Measurements from ENCODE around the gene DEFB112.

Gene DEFB112, protein sequence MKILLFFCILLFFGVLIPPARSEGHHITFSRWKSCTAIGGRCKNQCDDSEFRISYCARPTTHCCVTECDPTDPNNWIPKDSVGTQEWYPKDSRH

DNA sequence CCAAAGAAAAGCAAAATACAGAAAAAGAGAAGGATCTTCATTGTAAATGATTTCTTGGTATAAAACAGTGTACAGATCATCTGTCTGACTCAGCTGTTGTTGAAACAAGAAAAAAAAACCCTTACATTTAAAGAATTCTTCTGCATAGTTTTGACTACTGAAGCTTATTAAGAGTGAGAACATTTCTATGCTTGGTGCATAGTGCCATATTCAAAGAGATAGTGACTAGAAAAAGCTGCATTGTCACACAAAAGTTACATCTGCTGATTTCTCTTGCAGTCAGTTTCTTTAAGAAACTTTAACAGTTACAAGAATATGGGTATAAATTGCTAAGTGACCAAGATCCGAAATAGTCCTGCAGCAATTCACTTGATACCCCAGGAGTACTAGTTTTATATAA lies at the start of gene DEFB112:
TSS of gene DEFB112 (minus strand) at position 101 of the 400 bp plus-strand sequence. CDS start at position 41, 60 bp downstream.
- no peak for DNase-seq

DNA sequence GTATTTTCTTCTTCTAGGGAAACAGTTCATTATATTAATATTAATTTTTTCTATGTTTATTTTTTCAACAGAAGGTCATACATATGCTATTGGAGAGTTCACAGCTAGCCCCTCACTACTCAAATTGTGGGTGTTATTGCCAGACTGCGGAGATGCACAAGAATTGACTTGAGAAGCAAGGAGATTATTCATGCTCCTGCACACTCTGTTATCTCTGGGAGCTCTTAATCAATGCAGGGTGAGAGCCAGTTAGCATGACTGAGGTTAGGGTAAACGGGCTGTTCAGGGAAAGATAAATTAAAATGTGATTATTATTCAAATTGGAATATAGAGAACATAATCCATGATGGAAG lies 48.9 kb upstream of the DEFB112 start:
- DNase-seq = no peak

DNA sequence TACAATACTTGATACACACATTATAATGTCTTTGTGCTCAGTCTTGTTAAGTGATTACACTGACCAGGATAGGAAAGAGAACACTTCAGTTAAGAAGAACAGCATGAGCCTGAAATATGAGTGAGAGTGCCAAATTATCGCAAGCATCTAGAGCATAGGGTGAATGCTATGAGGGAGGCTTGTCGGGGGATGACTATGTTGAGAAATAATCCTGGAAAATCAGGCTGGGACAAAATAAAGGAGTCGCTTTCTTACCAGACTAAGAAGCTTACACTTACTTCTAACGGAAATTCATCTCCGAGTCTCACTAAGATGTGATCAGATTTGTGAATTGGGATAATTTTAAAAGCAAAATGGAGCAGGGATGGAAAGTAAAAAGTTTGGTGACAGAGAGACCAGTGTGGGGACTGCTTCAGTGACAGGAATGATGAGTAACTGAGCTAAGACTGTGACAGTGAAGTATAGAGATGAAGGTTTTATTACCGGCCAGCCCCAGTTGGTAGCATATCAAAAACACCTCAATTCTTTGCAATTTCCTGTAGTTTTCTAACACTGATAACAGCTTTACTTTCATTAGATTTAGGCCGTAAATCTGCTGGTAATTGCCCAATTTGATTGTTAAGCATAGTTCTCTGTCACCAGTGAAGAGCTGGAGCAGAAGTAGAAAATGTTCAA lies 48.4 kb upstream of the DEFB112 start:
- DNase-seq = no peak

DNA sequence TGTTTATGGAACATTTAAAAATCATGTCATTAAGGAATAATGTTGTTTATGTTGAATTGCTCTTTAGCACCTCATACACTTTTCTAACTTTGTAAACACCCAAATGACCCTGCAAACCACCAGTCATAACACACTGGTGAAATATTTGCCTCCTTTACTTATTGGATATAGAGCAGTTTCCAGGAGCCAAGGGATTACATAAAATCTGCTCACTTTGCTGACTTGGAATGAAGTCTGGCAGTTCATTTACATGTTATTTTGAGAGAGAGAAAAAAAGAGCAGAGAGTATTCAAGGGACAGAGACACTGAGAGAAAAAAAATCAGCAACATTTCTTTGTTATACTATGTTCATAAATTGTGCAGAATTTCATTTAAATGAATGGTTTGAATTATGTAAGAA lies 46.6 kb upstream of the DEFB112 start:
- no peak for DNase-seq

DNA sequence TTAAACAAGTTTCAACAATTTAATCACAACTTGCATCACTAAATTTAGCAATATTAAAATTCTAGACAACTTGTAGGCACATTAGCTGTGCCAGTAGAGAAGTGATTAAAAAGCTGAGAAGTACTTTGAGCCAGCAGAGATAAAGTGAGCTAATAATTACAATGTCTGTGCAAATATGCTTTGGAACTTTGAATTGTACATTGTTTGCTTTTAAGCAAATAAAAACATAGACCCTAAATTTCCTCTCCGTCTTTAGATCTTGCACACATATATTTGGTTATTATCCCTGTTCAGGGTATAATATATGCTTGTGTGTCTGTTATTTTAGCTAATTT lies 44.2 kb upstream of the DEFB112 start:
- DNase-seq = no peak

DNA sequence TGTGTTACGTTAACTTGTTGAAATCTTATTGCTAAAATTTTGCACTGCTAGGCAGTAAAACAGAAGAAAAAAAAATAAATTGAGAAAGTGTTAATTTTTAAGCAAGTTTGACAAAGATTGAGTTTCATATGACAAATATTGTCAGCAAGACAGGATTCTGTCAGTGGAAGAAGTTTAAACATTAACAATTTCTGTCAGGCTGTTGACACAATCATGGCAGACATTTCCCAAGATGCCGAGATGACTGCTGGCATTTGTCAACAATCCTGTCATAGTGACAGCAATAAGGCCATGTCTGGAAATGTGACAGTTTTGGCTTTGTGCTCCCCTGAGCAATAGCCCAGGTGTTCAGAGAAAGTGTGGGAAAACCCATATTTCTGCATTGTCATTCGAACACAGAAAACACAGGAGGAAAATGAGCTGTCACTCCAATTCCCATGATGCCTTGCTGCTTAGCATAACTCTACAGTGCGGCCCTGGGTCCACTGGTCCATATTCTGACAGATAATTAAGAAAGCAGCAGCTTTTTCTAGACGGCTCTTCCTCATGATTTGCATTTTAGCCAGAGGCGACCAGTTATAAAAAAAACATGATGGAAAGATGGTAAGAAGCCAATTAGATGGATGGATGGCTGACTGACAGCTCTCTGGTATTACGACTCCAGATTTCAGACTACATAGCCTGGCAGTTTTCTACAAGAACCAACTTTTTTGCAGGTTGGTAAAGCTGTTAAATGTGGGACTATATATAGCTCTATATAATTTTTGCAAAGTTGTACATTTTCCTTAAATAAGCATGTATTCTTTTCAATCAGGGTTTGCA lies 43.6 kb upstream of the DEFB112 start:
- DNase-seq = no peak

DNA sequence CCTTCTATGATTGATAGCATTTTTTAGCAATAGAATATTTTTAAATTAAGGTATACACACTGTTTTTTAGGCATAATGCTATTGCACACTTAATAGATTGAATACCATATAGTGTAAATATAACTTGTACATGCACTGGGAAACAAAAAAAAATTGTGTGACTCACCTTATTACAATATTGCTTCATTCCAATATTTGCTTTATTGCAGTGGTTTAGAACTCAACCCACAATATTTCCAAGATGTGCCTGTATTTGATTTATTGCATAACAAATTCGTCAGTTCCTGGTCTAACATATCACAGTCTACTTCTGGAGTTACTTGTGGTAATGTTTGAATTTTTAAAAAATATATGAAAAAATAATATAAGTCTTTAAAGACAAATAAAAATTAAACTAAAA lies 41.9 kb upstream of the DEFB112 start:
- DNase-seq = no peak

DNA sequence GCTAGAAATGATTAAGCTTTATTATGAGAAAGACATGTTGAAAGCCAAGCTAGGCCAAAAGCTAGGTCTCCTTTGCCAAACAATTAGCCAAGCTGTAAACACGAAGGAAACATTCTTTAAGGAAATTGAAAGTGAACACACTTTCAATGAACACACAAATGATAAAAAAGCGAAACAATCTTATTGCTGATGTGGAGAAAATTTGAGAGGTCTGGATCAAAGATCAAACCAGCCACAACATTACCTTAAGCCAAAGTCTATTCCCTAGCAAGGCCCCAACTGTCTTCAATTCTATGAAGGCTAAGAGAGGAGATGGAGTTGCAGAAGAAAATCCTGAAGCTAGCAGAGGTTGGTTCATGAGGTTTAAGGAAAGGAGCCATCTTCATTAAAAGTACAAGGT lies 40.2 kb upstream of the DEFB112 start:
- DNase-seq = no peak

DNA sequence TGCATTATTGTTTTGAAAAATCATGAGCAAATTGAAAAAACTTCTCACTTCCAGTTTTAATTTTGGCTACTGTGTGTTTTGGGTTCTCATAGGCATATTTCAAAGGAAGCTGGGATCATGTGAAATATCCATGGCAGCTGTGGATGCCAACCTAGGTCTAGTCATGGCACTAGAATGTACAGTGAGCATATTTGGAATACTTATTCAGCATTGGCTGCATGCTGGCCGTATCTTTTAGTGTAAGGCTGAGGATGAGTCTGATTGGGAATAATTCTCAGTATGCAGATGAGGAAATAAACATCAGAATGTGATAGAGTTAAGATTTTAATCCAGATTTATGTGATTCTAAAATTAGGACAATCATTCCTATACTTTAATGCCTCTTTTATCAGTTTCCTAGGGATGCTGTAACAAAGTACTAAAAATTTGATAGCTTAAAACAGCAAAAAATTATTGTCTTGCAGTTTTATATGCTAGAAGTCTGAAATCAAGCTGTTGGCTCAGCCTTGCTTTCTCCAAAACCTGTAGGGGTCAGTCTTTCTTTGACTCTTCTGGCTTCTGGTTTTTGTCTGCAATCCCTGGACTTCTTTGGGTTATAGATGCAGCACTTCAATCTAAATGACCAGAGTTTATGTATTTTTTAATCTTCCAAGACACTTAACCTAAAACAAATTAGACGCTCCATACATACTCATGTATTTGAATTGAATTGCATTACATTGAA lies 37.7 kb upstream of the DEFB112 start:
- DNase-seq = no peak

DNA sequence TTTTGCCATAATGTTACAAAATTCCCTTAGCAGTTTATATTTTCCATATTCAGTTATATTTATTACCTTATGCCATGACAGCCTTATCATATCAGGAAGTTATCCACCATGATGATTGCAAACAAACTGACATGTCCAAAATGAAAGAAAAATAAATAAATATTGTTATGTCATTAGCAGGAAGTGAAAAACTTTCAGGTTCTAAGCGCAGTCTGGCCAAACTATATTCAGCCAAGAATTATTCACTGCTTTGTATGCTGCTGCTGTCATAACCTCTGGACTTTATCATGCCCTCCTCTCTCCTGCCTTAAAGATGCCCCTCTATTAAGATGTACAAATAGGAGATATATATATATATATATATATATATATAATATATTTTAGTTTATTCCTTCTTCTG lies 27.7 kb upstream of the DEFB112 start:
- no peak for DNase-seq

DNA sequence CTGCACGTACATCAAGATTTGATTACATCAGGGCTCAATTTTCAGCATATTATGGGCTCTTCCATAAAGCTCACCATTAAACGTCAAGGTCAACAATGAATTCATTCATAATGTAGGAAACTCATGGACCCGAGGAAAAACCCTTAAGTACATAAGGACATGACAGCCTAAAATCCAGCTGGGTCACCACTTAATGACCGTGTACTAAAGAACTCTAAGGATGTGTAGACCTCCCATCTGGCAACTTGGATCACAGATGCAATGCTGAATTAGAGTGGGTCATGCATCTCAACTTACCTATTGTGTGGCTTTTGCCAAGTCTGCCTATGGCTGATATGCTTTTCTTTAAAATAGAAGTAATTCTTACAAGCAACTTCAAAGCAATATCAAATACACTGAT lies 26.7 kb upstream of the DEFB112 start:
- no peak for DNase-seq

DNA sequence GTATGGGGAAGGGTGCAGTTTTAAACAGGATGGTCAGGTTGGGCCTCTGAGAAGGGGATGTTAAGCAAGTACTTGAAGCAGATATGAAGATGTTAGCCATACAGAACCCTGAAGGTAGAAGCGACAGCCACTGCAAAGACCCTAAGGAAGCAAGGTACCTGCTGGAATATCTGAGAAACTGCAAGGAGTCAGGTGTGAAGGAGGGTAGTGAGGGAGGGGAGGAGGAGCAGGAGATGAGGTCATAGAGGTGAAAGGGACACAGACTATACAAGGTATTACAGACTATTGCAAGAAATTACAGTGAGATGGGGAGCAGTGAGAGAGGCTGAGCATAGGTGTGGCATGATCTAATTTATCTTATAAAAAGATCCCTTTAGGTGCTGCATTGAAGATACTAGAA lies 22.2 kb upstream of the DEFB112 start:
- DNase-seq = no peak

DNA sequence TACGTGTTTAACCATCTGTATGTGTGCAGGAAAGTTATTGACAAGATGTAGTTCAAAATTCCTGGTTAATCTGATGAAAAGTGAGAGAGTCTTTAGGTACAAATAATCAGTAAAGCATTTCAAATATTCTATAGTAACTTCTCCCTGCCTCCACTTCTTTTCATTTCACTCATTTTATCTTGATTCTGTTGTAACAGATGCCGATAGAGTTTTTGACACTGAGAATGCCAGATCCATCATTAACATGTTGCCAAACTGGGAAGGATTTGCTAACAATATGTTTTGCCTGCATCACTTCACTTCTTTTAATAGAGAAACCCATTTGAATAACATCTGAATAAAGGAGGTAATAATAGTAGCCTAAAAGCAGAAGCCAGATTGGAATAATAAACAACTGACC lies 20.4 kb upstream of the DEFB112 start:
- DNase-seq = no peak

DNA sequence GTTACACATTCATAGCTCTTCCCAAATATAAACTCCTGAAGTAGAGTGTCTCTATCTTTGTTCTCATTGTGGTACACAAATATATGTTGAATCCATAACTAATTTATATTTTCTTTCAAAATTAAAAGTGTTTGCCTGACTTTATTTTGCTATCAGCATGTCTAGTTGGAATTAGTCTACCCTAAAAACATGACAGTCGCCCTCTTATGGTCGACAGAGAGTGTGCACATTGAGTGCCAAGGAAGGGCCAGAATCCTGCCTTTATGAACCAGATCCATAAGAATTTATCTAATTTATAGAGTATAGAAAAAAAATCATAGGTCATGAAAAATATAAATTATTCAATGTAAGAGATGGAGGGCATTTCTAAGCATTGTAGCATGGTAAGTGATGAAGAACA lies 12.3 kb upstream of the DEFB112 start:
- no peak for DNase-seq

DNA sequence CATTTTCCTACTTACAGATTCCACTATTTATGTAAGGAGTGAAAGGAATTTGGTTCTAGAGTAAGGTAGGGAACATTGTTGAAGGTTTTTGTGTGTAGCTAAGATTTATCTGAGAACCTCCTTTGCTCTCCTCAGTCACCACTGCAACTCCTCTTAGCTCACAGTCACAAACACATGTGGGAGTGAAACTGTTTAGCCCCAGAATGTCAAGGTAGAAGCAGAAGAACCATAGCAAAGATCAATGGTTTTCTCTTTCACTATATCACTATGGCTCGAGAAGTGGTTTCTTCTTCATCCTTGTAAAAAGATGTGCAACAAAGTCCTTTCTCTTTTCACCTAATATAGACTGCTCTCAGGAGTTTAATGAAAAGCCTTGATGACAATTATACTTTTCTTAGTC lies 6.5 kb upstream of the DEFB112 start:
- DNase-seq = no peak

DNA sequence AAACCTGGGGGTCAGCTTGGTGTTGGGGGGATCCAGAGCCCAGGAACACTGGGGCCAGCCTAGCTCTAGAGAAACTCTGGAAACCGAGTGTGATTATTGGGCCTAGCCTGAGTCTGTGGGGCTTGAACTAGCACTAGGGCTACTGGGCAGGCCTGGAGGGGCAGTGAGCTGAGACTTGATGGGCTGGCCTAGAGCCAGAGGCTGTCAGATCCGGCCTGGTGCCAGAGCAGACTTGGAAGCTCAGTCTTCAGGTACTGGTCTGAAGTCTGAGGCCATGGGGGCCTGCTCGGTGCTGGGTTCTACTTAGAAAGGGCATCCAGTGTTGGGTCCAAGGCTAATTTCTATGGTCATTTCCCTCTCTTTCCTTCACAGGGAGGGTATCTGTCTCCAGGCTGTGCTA lies 2.7 kb downstream of the DEFB112 start:
- no peak for DNase-seq

DNA sequence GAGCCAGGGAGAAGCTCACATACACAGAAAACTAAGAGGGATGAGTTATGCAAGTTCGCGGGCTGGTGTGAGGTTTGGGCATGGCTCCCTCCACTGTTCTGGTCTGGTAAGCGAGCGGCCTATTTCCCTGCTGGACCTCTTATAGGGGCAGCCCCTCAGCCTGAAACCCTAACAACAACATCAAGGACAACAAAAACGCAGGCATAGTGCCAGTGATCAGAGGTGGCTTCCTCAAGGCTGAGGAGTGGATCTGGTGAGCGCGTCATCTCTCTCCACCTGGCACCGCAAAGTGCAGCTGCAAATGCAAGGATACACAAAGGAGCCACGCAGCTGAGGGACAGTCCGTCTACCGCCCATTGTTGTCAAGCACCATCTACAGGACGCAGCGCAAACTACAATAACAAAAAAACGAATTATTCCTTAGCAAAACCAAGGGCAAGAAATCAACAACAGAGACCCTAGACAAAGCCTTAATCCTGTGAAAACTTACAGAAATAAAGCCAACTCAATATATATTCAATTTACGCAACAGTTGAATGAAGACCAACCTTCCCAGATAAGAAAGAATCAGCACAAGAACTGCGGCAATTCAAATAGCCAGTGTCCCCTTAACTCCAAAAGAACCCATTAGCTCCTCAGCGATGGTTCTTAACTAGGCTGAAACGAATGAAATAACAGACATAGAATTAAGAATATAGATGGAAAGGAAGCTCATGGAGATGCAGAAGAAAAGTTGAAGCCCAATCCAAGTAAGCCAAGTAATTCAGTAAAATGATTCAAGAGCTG lies 18.8 kb downstream of the DEFB112 start:
- DNase-seq = no peak

DNA sequence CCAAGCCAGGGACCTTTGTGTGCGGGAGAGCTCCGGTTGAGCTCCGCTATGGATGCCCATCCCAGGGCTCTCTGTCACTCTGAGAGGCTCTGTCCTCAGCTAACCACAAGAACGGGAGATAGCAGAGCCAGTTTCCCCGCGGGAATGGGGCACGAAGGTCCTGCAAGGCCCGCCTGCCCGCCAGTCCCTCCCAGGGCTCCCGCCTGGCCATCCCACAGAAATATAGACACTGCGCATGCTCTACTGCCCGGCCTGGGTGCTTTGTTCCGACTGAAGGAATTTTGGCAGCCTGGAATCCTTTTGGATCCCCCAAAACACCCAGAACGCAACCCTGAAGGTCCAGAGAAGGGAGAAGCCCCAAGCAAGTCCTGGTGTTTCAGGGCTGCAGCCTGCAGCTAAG lies 19.4 kb downstream of the DEFB112 start:
- DNase-seq = no peak

DNA sequence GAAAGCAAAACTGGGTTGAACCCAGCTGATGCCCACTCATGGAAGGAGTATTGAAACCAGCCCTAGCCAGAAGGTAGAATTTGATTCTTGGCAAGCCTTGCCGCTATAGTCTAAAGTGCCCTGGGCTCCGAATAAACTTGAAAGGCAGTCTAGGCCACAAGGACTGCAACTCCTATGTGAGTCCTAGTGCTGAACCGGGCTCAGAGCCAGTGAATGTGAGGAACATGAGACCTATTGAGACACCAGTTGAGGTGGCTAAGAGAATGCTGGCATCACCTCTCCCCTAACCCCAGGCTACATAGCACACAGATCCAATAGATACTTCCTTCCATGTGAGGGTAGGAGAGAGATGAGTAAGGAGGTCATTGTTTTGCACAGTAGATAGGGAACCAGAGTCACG lies 24.5 kb downstream of the DEFB112 start:
- DNase-seq = no peak

DNA sequence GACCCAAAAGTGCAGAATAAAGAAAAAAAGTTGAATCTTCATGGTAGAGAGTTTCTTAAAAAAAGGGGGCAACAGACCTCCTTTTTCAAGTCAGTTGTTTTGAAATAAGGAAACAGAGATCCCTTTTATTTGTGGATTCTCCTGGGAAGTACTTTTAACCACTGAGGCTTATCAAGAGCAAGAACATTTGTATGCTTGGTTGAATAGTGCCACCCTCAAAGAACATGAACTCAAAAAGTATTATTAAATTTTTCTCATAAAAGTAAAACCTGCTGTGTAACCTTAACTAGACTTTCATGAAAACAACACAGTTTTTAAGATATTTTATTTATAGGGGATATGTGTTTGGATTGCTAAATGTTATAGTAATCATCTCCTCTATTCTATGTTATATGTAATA lies 27.8 kb downstream of the DEFB112 start, which contains the start of gene DEFB110:
TSS of gene DEFB110 (minus strand) at position 101 of the 400 bp plus-strand sequence. CDS start at position 42, 59 bp downstream.
- no peak for DNase-seq

DNA sequence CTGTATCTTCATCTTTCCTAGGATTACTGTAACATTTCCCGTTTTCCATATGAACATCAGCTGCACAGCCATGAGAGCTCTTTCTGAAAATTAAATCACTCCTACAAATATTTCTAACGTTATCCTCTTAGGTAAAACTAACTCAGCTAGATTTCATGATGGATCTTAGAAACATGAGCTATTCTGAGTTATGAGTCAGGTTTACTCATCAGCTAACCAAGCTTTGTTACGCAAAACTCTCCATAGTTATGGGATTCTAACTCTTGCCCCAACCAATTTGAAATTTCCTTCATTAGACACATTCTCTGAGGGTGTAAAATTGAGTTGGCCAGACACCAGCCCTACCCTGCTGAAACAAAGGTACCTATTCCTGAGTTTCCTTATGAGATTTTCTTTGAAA lies 41.9 kb downstream of the DEFB112 start:
- no peak for DNase-seq

DNA sequence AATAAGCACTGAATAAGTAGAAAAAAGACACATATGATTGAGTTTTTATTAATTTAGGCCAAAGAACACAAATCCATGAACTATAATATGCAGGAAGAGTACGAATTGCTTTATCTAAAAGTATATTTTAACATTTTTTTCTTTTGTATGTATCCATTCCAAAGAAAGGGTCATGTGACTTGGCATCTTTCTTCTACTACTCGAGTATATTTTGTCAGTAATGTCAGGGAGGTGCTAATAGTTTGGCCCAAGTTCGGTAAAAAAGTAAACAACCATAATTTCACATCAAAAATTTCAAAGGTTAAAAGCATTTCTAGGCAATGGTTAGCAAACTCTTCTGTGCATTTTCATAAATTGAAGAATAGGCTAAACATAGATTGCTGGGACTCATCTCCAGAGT lies 46.6 kb downstream of the DEFB112 start:
- no peak for DNase-seq

DNA sequence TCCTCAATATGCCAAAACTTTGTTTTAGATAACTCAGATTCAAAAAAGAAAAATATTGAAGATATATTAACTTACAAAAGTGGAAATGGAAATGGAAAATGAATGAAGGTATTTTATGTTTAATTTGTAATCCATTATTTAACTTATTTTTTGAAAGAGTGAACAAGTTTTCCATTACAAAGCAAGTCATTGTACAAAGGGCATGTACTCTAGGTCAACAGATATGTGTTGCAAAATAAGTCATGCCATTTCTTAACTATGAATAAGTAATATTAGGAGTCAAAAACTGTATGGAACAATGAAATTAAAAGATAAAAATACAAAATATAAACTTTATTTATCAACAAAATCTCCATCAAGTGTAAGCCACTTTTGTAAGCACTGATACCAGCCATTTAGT lies 54.5 kb downstream of the DEFB112 start:
- DNase-seq = no peak

Measured in activated CD8-positive, alpha-beta memory T cell treated with anti-CD3 and anti-CD28 coated beads, Interleukin-2, amount 50 U/mL, for 4 hours (primary cell).